NB4 (cell line): ENCODE results near the gene WFIKKN1.

Experiments used
- MYC ChIP-seq: IDR thresholded peaks from 2 replicates; pipeline ENCODE4 v1.6.1; 2011; ENCODE audit warnings: low read depth, low read length
- POLR2A ChIP-seq: IDR thresholded peaks from 2 replicates; pipeline ENCODE4 v1.6.1; 2011; ENCODE audit warnings: mild to moderate bottlenecking; ENCODE audit not compliant: insufficient read length; ENCODE audit errors: extremely low read depth
- TF ChIP-seq, protein P1 (sequence below): IDR thresholded peaks from one replicate; pipeline ENCODE4 v1.5.1; 2012; ENCODE audit warnings: low read depth, low read length

DNA sequence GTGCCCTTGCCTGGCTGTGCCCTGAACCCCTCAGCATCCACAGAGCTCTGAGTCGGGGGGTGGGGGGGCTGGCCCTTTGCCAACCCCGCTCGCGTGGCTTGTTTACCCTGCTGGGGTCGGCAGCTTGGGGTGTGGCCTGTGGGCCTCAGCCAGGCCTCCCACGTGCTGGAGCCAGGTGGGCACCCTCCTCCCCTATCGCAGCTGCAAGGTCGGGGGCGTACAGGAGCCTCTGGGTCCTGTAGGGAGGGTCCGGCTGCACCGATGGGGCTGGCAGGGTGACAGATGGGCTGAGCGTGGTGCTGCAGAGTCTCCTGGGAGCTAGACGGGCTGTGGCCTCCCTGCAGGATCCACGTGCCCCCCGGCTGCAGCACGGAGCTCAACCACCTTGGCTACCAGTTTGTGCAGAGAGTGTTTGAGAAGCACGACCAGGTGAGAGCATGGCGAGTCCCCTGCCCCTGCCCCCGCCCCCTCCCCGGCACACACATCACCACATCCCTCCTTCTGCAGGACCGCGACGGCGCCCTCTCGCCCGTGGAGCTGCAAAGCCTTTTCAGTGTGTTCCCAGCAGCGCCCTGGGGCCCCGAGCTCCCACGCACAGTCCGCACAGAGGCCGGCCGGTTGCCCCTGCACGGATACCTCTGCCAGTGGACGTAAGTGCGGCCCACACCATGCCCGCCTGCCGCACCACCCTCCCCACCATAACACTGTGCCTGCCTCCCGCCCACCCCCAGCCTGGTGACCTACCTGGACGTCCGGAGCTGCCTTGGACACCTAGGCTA is 40.8 kb downstream of the WFIKKN1 start:
- TF ChIP-seq, protein P1, sequence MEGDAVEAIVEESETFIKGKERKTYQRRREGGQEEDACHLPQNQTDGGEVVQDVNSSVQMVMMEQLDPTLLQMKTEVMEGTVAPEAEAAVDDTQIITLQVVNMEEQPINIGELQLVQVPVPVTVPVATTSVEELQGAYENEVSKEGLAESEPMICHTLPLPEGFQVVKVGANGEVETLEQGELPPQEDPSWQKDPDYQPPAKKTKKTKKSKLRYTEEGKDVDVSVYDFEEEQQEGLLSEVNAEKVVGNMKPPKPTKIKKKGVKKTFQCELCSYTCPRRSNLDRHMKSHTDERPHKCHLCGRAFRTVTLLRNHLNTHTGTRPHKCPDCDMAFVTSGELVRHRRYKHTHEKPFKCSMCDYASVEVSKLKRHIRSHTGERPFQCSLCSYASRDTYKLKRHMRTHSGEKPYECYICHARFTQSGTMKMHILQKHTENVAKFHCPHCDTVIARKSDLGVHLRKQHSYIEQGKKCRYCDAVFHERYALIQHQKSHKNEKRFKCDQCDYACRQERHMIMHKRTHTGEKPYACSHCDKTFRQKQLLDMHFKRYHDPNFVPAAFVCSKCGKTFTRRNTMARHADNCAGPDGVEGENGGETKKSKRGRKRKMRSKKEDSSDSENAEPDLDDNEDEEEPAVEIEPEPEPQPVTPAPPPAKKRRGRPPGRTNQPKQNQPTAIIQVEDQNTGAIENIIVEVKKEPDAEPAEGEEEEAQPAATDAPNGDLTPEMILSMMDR = no peak
- TF ChIP-seq MYC = no peak
- no peak for TF ChIP-seq POLR2A
